ENCODE results near the gene CENPK.

DNA sequence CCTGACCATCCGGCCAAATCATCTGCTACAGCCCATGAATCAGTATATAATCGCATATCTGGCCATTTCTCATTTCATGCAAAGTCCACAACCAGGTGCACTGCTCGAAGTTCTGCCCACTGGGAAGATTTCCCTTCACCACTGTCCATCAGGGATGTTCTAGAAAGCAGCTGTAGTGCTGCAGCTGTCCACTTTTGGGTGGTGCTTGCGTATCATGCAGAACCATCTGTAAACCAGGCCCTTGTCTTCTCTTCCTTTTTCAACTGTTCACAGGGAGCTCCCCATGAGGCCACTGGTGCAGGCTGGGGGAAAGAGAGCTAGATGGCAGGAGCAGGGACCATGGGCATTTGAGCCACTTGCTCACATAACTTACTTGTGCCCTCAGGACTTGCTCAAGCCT, 73.8 kb downstream of the CENPK start:
- TF ChIP-seq, protein P1, sequence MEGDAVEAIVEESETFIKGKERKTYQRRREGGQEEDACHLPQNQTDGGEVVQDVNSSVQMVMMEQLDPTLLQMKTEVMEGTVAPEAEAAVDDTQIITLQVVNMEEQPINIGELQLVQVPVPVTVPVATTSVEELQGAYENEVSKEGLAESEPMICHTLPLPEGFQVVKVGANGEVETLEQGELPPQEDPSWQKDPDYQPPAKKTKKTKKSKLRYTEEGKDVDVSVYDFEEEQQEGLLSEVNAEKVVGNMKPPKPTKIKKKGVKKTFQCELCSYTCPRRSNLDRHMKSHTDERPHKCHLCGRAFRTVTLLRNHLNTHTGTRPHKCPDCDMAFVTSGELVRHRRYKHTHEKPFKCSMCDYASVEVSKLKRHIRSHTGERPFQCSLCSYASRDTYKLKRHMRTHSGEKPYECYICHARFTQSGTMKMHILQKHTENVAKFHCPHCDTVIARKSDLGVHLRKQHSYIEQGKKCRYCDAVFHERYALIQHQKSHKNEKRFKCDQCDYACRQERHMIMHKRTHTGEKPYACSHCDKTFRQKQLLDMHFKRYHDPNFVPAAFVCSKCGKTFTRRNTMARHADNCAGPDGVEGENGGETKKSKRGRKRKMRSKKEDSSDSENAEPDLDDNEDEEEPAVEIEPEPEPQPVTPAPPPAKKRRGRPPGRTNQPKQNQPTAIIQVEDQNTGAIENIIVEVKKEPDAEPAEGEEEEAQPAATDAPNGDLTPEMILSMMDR (IDR thresholded peaks at IDR 0.05), result no peak
- no peak for TF ChIP-seq POLR2A (IDR thresholded peaks at IDR 0.05)

Measured in adrenal gland (tissue), 5 donors.